CD4-positive, alpha-beta T cell treated with Interleukin-17A for 1 hour (primary cell): Measurements from ENCODE around the gene GBX2.

ENCODE experiments used
- DNase-seq: peaks from one replicate; pipeline ENCODE4 v3.0.0-alpha.2; 2020

The GBX2 gene

DNA sequence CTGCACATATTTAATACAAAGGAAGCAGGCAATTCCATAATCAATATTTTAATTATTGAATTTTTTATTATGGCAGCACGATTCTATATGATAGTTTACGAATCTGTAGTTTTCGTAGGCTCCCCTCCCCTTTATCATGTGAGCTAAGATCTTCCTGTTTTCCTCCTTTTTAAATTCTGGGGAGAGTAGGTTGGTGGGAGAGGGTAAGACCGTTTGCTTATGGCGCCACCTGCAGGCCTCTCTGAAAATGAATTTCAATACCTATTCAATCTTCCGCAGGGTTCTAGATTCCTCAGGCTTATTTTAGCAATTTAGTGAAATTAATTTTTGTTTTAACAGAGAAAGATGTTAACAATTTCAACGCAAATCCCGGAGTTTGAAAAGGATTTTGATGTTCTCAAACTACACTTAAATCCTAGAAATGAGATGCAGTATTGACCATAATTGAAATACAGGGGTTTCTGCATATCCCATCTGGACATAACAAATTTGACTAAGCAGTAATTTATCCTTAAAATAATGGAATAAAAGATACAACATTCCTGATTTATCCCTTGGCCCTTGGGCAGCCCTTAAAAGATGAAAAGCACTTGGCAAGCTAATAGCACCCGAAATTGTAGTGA, 12.8 kb upstream of the GBX2 start:
- DNase-seq, result peak; percentile 26

DNA sequence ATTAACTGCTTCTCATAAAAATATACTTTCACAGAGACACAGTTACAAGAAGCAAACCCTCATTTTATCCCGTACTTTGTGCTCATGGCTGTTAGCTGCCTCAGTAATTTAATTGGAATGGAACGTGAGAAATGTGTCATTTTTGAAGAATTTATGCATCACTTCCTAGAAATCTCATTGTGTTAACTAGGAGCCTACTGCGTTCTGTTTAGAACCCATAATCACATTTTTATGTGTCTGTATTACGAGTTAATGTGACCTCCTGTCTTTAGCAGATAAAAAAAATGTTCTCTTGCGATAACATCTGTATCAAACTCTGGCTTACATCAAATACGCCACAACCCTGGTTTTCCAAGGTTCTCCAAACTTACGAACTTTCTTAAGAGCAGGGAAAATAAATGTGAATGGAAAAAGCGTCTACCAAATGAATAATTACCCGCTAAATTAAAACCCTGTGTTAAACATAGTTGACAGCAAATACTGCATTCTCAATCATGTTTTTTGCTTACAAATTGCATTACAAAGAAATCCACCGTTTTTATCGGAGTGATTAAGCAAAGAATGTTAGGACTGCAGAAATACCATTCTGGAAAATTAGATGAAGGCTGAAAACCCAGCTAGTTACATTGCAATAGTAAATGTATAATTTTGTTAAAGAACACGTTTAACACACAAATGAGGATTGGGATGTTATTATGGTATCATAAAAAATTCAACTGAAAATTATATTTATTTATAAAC, 12.1 kb upstream of the GBX2 start:
- DNase-seq, result no peak

DNA sequence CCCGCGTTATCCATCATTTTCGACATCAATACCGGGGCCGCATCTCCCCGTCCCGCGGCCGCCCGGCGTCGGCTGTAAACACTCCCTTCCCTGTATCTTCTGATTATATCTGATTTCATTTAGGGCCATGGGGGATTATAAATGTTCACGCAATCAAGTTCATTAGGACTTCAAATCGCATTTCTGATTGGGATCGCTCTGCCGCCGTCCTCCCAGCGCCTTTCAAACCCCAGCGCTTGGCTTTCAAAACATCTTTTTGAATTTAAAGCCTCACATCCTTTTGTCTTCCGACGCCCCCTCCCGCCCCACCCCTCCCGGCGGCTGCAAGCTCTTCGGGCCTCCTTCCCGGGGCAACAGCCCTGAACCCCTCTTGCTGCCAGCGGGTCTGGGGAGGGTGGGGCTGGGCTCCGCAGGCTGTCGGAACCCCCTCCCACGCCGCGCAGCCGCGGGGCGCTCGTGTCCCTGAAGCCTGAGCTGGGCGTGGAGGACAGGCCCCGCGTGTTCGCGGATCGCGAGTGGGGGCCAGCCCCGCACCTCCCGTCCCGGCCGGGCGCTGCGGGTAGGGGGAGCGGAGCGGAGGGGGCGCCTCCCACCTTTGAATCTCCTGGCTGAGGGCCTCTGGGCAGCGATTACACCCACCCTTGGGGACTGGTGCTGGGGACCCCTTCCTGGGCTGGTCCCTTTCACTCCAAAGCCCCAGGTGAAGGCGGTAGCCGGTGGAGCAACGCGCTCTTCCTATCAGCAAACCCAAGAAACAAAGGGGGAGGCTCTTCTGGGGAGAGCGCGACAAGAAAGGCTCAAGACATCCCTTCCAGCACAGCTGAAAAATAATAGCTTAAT, 11.3 kb upstream of the GBX2 start:
- DNase-seq, result no peak

DNA sequence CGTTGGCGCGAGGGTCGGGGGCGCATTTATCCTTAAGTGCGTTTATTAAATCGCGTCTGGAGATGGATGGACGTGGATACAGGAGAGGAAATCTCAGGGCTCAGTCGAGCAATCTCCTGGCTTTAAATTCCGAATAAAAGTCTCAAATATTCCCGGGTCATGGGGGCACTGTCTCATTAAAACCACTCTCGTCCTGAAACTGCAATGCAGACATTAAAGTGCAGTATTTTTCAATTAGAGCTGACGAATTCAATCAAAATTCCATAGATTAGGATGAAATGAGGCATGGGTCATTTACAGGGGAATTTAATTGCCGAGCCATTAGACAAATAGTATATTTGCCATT, 10.7 kb upstream of the GBX2 start:
- no peak for DNase-seq

DNA sequence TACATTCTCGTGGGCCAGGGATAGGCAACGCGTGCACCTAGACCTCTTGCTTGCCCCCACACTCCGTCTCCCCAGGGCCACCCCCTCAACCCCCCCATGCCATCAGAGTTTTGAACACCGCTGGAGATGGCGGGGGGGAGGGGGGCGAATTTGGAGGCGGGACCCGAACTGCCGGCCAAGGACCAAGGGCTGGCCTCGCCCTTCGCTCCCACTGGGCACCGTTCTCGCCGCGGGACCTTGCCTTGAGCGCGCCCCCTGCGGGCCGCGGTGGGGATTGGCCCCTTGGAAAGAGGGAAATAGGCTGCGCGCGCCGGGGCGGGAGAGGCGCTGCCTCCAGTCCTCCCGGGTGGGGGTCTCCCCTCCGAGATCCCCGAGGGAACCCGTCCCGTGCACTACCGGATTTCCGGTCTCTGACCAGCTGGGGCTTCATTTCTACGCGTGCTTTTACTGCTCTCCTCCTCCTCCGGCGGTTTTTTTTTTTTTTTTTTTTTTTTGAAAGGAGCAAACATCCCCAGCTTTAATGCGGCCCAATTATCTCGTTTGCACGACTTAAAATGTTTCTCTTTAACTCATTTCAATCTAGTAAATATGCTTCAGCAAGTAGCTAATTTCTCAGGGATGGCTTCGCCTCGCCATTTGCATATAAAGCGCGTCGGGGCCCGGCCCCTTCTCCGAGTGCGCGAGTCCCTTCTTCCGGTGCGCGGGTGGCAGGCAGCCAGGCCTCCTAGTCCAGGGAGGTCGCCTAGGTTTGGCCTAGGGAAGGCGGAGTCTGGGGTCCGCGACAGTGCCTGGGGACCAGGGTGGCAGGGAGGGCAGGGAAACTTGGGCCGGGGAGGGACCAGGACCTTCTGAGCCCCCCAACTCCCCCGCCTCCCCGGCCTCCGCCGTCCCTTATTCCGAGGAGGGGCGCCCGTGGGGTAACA, 10.0 kb upstream of the GBX2 start:
- DNase-seq, result no peak

DNA sequence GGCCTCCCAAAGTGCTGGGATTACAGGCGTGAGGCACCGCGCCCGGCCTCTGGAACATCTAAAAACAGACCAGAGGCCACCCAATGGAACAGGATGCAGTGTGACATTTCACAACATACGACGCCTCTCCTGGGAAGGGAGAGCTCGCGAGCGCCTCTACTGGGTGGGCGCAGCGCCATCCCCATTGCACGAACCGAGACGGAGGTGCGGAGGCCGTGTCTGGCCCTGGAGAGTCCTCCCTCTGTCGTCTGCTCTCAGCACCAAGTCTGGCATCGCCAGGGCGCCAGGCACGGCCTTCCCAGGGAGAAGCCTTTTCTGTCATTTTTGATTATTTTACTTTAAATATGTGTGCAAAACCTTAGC, 9.4 kb upstream of the GBX2 start:
- DNase-seq, result no peak

DNA sequence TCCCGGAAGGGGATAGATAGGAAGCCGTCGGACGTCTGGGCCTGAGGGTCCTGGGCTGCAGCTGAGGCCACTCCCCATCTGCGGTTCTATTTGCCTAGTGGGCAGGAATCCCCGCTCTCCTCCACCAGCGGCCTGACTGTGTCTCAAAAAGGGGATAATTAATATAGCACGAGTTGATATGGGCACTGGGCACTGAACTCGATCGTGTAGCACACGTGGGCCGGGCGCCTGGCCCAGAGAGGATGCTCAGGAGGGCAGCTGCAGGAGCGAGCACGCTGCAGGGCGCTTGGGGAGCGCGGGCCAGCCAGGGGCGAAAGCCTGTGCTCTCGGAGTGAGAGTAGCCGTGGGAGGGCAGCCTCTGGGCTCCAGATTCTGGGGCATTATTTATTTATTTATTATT, 8.8 kb upstream of the GBX2 start:
- no peak for DNase-seq

DNA sequence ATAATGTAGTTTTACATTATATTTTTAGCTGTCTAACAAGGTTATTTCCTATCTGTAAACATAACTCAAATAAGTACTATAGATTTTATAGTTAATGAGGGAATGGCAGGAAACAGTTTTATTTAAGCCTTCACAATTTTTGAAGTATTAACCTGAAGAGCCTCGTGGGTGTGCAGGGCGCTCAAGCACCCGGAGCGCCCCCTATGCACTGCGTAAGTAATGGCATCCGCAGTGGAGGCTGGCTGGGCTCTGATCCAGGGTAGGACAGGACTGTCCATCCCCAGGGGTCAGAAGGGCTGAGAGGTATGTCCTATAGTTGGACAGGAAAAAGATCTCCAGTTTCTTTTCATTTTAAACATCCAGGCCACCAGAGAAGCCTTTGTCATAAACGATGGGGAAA, 8.2 kb upstream of the GBX2 start:
- no peak for DNase-seq

DNA sequence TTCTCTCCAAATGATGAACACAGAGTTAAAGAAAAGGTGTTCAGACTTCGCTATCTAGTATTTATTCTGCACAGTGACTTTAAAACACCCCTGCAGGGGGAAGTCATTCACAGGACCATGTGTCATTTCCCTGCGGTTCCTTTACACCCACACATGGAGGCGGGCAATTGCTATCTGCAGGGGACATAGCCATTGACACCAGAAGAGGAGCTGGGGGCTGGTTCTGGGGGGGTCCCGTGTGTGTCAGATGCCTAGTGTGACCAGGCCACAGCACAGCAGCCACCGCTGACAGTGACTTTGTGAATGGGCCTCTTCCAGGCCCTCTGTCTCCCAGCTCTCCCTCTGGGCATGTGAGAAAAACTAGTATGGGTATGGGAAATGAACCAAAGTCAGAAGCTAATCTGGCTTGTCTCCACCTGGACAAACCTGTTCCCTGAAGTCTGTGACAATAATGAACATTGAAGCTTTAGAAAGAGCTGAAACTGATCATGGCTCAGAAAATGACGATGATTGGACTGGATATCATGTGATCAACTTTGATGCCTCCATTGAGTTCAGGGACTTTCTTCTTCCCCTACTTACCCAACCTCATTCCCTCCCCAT, 7.5 kb upstream of the GBX2 start:
- DNase-seq, result no peak

DNA sequence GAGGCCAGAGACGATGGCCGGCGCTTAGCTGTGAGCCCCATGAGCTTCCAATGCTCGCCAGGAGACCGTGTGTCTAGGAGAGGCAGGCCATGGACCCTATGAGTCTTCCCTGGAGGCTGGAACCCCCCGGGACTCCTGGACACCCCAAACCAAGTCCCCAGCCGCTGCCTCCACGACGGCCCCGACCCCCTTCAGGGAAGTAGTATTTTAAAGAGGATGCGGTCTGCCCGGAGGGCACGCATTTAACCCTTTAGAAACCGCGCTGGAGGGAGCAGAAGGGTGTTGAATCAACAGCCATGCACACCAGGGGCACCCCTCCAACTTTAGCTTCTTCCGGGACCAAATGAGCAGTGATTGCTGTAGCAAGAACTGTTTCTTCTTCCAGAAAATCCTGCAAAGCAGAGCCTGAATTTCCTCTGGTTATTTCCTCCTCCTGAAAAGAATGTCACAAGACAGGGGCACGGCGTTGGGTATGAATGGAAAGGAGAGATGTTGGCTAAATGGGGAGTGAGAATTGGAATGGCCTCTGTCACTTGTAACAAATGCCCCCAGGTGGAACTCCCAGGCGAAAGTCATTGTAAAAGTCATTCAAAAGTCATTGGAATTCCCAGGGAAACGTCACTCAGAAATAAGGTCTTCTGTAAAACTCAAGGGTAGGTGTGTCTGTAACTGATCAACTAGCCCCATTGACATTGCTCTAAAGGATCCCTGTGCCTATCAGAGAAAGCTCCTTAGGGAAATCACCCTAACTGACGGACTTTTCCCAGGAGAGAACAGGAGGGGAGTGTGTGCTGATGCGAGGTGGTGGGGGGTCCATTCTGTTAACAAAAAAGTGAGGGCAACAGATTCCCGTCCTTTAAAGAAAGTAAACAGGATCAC, 5.8 kb upstream of the GBX2 start:
- DNase-seq, result no peak

DNA sequence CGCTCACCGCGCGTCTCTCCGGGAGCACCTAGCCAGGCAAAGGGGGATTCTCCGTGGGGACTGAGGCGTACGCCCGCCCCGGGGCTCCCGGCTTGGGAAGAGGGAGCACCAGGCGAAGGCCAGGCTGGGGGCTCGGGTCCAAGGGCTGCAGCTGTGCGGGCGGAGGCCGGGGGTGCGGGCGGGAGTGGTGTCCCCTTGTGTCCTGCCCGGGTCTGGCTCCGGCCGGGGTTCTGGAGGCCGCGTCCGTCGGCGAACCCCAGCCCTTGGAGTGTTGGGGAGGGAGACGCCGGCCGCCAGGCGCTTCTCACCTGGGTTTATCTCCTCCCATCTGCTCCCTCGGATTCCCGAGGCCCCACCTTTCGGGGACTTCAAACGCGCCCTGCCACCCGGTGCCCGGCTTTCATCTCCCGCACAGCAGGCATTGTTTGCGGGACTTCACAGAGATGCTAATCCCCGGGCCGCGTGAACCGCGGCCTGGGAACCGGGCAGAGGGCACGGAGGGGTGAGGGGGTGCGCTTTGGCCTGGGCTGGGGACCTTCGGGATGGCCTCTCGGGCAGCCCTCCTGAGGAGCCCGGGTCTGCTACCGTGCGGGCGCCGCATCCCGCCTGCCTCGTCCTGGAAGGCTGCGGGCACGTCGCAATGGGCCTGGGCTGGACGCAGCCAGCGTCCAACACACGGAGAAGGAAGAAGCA, 5.0 kb upstream of the GBX2 start:
- DNase-seq, result no peak

DNA sequence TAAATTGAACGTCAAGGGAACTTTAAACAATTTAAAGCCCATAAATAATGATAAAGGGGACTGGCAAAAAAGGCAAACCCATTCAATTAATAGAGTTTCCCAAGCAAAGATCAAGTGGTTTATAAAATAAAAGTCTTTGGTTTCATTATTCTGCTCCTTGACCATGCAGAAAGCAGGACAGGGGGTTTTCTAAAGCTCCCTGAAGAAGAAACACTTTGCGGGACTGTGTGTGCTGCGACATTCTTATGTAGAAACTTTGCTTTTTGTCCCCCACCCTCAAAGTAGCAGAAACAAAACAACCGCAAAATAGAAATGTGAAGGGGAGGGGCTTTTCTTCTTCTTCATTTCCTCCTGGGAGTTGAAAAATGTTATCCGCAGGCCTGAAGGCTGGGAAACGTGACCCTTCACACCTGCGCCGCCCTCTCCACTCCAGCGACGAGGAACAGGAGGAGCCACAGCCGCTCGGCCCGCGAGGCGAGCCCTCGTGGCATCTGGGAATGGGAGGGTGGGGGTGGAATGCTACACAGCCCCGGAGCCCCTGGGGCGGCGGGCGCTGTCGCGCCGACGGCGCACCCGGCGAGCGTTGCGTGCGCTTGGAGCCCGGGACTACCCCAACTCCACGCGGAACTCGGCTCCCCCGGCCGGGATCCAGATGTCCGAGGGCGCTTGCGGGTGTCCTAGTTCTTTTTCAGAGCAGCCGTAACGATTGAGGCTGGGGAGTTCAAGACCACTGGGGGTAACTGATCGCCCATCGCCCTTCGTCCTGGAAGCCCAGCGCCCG, 4.3 kb upstream of the GBX2 start:
- DNase-seq, result no peak

DNA sequence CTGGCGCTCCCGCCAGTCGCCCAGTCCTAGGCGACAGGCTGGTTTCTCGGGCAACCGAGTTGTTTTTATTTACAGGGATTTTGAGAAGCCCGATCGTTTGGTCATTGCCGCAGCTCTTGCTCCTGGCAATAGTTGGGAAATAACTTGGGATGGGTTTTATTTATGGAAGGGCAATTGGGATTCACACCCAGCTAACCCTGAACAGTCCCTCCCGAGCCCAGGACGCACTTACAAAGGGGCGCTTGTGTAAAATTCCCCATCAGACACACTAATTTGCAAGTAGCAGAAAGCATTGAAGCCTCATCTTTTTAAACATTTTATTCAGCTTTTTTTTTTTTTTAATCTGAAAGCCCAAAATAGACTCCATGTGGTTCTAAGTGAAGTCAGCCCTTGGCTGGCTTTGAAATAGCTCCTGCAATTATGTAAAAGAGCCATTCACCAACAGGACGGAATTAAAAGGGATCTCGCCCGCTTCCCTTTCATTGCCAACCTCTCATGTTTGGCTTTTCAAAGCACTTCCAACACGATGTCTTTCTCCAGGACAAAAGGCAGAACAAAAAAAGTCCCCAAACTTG, 3.6 kb upstream of the GBX2 start:
- DNase-seq, result no peak

DNA sequence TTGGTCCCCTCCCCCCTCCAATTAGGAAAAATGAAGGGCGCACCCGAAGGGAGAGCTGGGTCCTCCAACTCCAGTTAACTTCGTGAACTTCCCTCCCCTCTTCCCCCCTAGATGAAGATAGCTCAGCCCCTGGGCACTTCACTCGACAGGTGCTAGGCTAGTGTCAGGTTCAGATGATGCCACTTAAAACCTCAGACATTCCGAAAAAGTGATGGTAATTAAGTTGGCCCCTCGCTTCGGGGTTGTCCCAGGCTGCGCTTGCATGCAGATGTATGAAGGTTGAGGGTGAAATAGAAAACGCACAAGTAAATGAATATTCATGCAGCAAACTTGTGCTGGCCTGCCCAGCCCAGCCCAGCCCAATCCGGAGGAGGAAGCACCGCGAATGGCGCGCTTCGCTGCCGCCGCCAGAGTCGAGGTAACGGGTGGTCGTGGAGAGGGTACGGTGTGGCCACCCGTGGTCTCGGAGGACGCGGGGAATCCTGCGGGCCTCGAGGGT, 3.0 kb upstream of the GBX2 start:
- no peak for DNase-seq

DNA sequence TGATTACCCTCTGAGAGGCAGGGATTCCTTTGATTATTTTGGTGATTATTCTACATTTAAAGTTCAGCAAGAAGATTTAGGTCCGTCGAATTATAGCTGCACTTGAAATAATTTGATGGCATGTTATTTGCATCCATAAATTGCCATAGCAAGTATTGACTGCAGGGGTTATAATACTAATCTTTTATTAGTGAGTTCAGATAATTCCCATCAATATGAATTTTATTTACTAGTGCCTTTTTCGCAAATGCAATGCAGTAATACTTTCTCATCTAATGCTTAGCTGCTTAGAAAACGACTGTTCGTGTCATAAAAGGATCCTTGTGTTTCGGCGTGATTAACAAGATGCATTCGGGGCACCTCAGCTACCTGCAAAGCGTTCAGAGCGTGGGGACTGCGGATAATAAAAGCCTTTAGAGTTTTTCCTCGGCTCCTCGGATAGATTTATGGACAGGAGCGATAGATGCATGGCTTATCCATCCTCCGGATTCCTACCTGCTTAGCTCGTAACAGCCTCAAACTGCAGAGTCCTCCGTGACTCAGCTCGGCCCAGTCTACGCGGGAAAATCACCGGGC, 2.5 kb upstream of the GBX2 start:
- DNase-seq, result no peak

DNA sequence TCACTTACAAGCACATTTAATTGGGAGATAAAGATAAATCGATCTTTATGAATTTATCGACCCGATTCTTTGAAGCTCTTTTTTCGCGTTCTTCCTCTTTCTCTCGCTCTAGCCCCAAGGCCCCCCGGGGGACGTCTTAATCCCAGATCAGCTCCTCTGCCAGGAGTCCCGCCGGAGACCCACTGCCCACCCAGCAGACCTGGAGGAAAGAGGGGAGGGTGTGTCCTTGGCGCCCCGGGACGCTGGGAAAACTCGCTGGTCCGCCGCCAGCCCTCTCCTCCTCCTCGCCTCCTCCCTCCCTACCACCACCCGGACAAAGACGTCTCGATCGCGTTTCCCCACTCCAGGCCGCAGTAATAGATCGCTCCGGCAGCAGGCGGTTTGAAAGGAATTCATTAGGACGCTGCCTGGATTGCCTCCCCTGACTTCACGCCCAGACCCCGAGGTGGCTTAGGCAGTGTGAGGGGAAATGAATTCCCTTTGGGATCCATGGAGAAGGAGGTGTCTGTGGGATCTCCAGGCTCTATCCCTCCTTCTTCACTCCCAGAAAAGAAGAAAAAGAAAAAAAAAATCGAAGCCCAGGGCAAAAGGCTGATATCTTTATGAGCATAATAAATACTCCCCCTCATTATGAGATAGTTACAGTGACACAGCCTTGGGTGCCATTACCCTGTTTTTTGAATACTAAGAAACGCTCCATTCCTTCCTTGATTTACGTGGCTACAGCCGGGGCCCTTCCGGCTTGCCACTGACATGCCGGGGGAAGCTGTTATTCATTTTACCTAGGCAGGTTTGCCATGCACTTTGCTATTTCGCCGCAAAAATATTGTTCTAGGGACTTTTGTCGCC, 1.8 kb upstream of the GBX2 start:
- DNase-seq, result no peak

DNA sequence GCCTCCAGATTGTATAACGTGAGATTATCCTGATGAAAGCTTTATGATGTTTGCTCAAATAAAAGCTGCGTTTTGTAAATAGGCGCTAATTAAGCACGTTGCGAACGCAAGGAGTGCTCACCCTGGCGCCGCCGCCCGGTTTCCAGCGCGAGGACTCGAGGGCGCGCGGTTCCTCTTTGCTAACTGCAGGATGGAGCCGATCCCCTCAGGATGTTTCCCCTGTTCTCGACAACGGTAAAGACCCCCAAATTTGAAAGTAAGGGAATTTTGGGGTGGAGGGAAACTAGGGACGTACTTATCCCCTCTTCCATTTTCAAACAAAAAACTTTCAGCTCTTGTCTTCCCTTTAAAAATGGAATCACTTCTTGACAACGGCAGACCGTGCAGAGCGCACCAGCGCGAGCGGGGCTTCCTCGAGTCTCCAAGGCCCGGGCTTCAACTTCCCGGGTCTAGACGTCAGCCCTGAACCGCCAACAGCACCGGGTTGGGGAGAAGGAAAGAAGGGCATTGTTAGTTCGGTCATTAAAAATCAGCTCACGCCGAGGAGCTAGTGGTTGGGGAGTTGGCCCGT, 1.1 kb upstream of the GBX2 start:
- DNase-seq, result no peak
